Stimulated activated CD4-positive, alpha-beta T cell treated with anti-CD3 and anti-CD28 coated beads, Interleukin-4, amount 100 ng/mL, for 24 hours (primary cell): ENCODE results near the gene C19orf53.

Source experiments
- DNase-seq: peaks from one replicate; pipeline ENCODE4 v3.0.0-alpha.2; 2020

Gene C19orf53

DNA sequence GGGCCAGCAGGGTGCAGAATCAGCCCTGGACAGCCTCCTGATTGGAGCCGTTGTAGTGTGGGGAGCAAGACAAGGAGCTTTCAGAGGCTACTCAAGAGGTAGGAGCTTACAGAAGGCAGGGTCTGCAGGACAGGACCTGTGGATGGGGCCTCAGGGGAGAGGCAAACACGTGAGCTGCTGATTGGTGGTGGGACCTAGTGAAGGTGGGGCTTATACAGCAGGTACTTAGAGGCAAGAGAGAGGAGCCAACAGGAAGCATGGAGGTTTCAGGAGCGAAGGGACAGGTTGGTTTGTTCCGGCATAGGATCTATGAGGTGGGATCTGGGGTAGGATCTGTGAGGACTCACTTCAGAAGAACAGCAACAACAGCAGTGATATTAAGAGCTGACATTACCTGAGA is 53.4 kb downstream of the C19orf53 start:
- no peak for DNase-seq
